IMR-90 (cell line): Measurements from ENCODE around the gene ZSCAN18. TPM values are rescaled to one million over a fixed set of nuclear protein-coding genes. Genes with fewer than 3 reads are reported as not detected.

Experiments used
- ATAC-seq: fragments of 200-7000 bp; cut with Tn5 transposase; 2 replicates; pipeline ENCODE4 v1.9.1; 2020; ENCODE audit warnings: low read depth, mild to moderate bottlenecking, moderate library complexity
- BruUV-seq: library from RNA; stranded (reverse); fragments of 400-500 nt; replicated peaks from 2 replicates; lab custom pipeline; 2021; lab: Mats Ljungman, UMichigan
- CTCF ChIA-PET: fragments of 300-600 bp; formaldehyde crosslinking; extraction: SDS; loops from one replicate; lab custom pipeline; 2021; ENCODE audit warnings: antibody characterized with exemption; lab: Yijun Ruan, JAX
- POLR2A ChIA-PET: fragments of 300-600 bp; sonication (Branson Sonifier 250); formaldehyde crosslinking; loops from one replicate; lab custom pipeline; 2022; ENCODE audit warnings: antibody characterized with exemption; ENCODE audit not compliant: unreplicated experiment; lab: Charles Lee
- DNase-seq: peaks from one replicate; pipeline ENCODE4 v3.0.0; 2013
- H2AFZ ChIP-seq: replicated peaks from 2 replicates; pipeline ENCODE3; 2013; ENCODE audit warnings: low read length, mild to moderate bottlenecking; ENCODE audit not compliant: poor library complexity
- H2AK5ac ChIP-seq: 2 replicates; pipeline ENCODE4 v1.6.1; 2013; ENCODE audit warnings: low read depth, low read length, inconsistent platforms
- H2AK9ac ChIP-seq: replicated peaks from 2 replicates; pipeline ENCODE3; 2013; ENCODE audit warnings: mild to moderate bottlenecking, low read depth, low read length, moderate library complexity; ENCODE audit not compliant: poor library complexity
- H2BK120ac ChIP-seq: 2 replicates; pipeline ENCODE4 v1.6.1; 2013; ENCODE audit warnings: low read depth, low read length, inconsistent platforms
- H2BK15ac ChIP-seq: 3 replicates; pipeline ENCODE4 v1.6.1; 2013; ENCODE audit warnings: low read depth, low read length, inconsistent platforms
- H2BK20ac ChIP-seq: 2 replicates; pipeline ENCODE4 v1.6.1; 2013; ENCODE audit warnings: low read depth, mild to moderate bottlenecking, inconsistent platforms, low read length, moderate library complexity
- H2BK5ac ChIP-seq: 2 replicates; pipeline ENCODE4 v1.6.1; 2013; ENCODE audit warnings: mild to moderate bottlenecking, low read depth, low read length, inconsistent platforms; ENCODE audit not compliant: poor library complexity, severe bottlenecking
- H3K14ac ChIP-seq: replicated peaks from 2 replicates; pipeline ENCODE4 v1.6.1; 2013; ENCODE audit warnings: low read depth, low read length, inconsistent platforms
- H3K18ac ChIP-seq: 2 replicates; pipeline ENCODE4 v1.6.1; 2013; ENCODE audit warnings: low read depth, low read length, control low read depth
- H3K23ac ChIP-seq: 2 replicates; pipeline ENCODE4 v1.6.1; 2013; ENCODE audit warnings: low read depth, low read length, inconsistent platforms
- H3K27ac ChIP-seq: 2 replicates; pipeline ENCODE4 v1.5.1; 2013; ENCODE audit warnings: mild to moderate bottlenecking, control low read depth, low read length; ENCODE audit not compliant: insufficient read depth
- H3K27me3 ChIP-seq: 2 replicates; pipeline ENCODE4 v1.6.1; 2013; ENCODE audit warnings: low read length; ENCODE audit not compliant: control insufficient read depth, insufficient read depth
- H3K36me3 ChIP-seq: 2 replicates; pipeline ENCODE4 v1.6.1; 2013; ENCODE audit warnings: low read length, mixed read lengths; ENCODE audit not compliant: control insufficient read depth, insufficient read depth
- H3K4ac ChIP-seq: 2 replicates; pipeline ENCODE4 v1.6.1; 2013; ENCODE audit warnings: low read depth, low read length, inconsistent platforms
- H3K4me1 ChIP-seq: 2 replicates; pipeline ENCODE4 v1.6.1; 2013; ENCODE audit warnings: low read length, mixed read lengths; ENCODE audit not compliant: control insufficient read depth, insufficient read depth
- H3K4me2 ChIP-seq: 2 replicates; pipeline ENCODE4 v1.6.1; 2013; ENCODE audit warnings: low read depth, mild to moderate bottlenecking, control low read depth, low read length, moderate library complexity
- H3K4me3 ChIP-seq: 2 replicates; pipeline ENCODE4 v1.5.1; 2013; ENCODE audit warnings: low read depth, mild to moderate bottlenecking, control low read depth, low read length, moderate library complexity; ENCODE audit not compliant: insufficient read depth
- H3K56ac ChIP-seq: 2 replicates; pipeline ENCODE4 v1.6.1; 2013; ENCODE audit warnings: low read length, inconsistent platforms; ENCODE audit not compliant: insufficient read depth; ENCODE audit errors: extremely low read depth
- H3K79me1 ChIP-seq, 2 experiments: 2 replicates each; pipeline ENCODE4 v1.6.1; 2013; ENCODE audit warnings: low read length in 2 of 2, inconsistent platforms in 1 of 2, low read depth in 1 of 2
- H3K9ac ChIP-seq: 2 replicates; pipeline ENCODE4 v1.6.1; 2013; ENCODE audit warnings: low read depth, low read length, control low read depth
- H3K9me1 ChIP-seq: 2 replicates; pipeline ENCODE4 v1.6.1; 2013; ENCODE audit warnings: low read length, inconsistent platforms; ENCODE audit not compliant: insufficient read depth
- H3K9me3 ChIP-seq: 2 replicates; pipeline ENCODE4 v1.6.1; 2013; ENCODE audit warnings: low read length; ENCODE audit not compliant: control insufficient read depth, insufficient read depth
- H4K20me1 ChIP-seq: 2 replicates; pipeline ENCODE4 v1.6.1; 2013; ENCODE audit warnings: low read length, inconsistent platforms; ENCODE audit not compliant: insufficient read depth
- H4K5ac ChIP-seq: 2 replicates; pipeline ENCODE4 v1.6.1; 2013; ENCODE audit warnings: mild to moderate bottlenecking, low read depth, low read length, control low read depth
- H4K8ac ChIP-seq, 2 experiments: 2 replicates each; pipeline ENCODE4 v1.6.1; 2013; ENCODE audit warnings: low read depth in 2 of 2, low read length in 2 of 2, control low read depth in 1 of 2, inconsistent platforms in 1 of 2
- H4K91ac ChIP-seq: 2 replicates; pipeline ENCODE4 v1.6.1; 2013; ENCODE audit warnings: low read depth, low read length, inconsistent platforms; ENCODE audit not compliant: insufficient read depth
- BHLHE40 ChIP-seq: fragments of 150-350 bp; IDR thresholded peaks from 2 replicates; pipeline ENCODE4 v1.6.1; 2016; ENCODE audit warnings: mild to moderate bottlenecking, low read depth, low read length
- CEBPB ChIP-seq: IDR thresholded peaks from 2 replicates; pipeline ENCODE4 v1.6.1; 2012; ENCODE audit warnings: low read depth, low read length, improper control_type of control experiment
- CHD1 ChIP-seq: IDR thresholded peaks from 2 replicates; pipeline ENCODE4 v1.6.1; 2012; ENCODE audit warnings: low read depth, low read length, improper control_type of control experiment
- FOS ChIP-seq: fragments of 150-350 bp; IDR thresholded peaks from 2 replicates; pipeline ENCODE4 v1.6.1; 2016; ENCODE audit warnings: low read depth, low read length
- MAFK ChIP-seq: IDR thresholded peaks from 2 replicates; pipeline ENCODE4 v1.6.1; 2012; ENCODE audit warnings: low read depth, low read length, improper control_type of control experiment
- MAZ ChIP-seq: IDR thresholded peaks from 2 replicates; pipeline ENCODE4 v1.6.1; 2012; ENCODE audit warnings: low read depth, mild to moderate bottlenecking, low read length, improper control_type of control experiment, moderate library complexity, borderline replicate concordance
- MXI1 ChIP-seq: IDR thresholded peaks from 2 replicates; pipeline ENCODE4 v1.6.1; 2012; ENCODE audit warnings: low read depth, mild to moderate bottlenecking, low read length, moderate library complexity, borderline replicate concordance
- NFE2L2 ChIP-seq: fragments of 150-350 bp; IDR thresholded peaks from 2 replicates; pipeline ENCODE4 v1.6.1; 2016; ENCODE audit warnings: low read depth, mild to moderate bottlenecking, low read length
- POLR2A ChIP-seq: IDR thresholded peaks from 2 replicates; pipeline ENCODE4 v1.6.1; 2012; ENCODE audit warnings: mild to moderate bottlenecking, low read depth, low read length
- RAD21 ChIP-seq: IDR thresholded peaks from 2 replicates; pipeline ENCODE4 v1.6.1; 2012; ENCODE audit warnings: low read length, improper control_type of control experiment
- RCOR1 ChIP-seq: IDR thresholded peaks from 2 replicates; pipeline ENCODE4 v1.6.1; 2012; ENCODE audit warnings: mild to moderate bottlenecking, low read length, improper control_type of control experiment; ENCODE audit not compliant: insufficient replicate concordance
- RFX5 ChIP-seq: IDR thresholded peaks from 2 replicates; pipeline ENCODE4 v1.8.0; 2012; ENCODE audit warnings: low read depth, mild to moderate bottlenecking, low read length, moderate library complexity
- SMC3 ChIP-seq: fragments of 150-350 bp; IDR thresholded peaks from 2 replicates; pipeline ENCODE4 v1.6.1; 2016; ENCODE audit warnings: low read depth, mild to moderate bottlenecking, antibody characterized with exemption, low read length, moderate library complexity
- WGBS, 2 experiments: methylation state at CpG; one replicate each; pipeline versions ENCODE4 v1.1.5 to v1.1.7; 2013; ENCODE audit warnings: missing lambda C conversion rate in 2 of 2; ENCODE audit not compliant: insufficient read length in 1 of 2; ENCODE audit errors: extremely low coverage in 2 of 2; 5-methylcytosine and 5-hydroxymethylcytosine counted together
- dilution Hi-C: fragments of 300-500 bp; cut with HindIII; formaldehyde crosslinking; loops from one replicate; pipeline ENCODE4 v1.14.3; 2018; ENCODE audit warnings: low sequenced_read_pairs; ENCODE audit not compliant: unreplicated experiment
- in situ Hi-C: fragments of 300-500 bp; cut with MboI; formaldehyde crosslinking; loops from 3 replicates; pipeline ENCODE4 v1.14.3; 2019; ENCODE audit warnings: low sequenced_read_pairs, inconsistent platforms, mixed read lengths
- intact Hi-C: fragments of 100-400 bp; cut with micrococcal nuclease; formaldehyde crosslinking; loops from 2 replicates; pipeline ENCODE4 v1.10.0; 2022
- polyA plus RNA-seq, 3 experiments: library from polyadenylated mRNA; depleted of rRNA; stranded (reverse); fragments of >200 nt; gene quantifications; 2 replicates each; pipeline ENCODE4 v1.2.3, GENCODE V29; 2012; ENCODE audit warnings: low replicate concordance in 1 of 3
- total RNA-seq: library from RNA; depleted of rRNA; stranded (reverse); fragments of >200 nt; gene quantifications from 2 replicates; pipeline ENCODE4 v1.2.3, GENCODE V29; 2012
- TF ChIP-seq, protein P1 (sequence below): fragments of 150-350 bp; IDR thresholded peaks from 2 replicates; pipeline ENCODE4 v1.6.1; 2017; ENCODE audit warnings: mild to moderate bottlenecking, antibody characterized with exemption, low read length, low read depth
- TF ChIP-seq, protein P2 (sequence below): conservative IDR thresholded peaks from 2 replicates; pipeline ENCODE4 v1.5.1; 2012; ENCODE audit warnings: mild to moderate bottlenecking, low read depth, low read length, improper control_type of control experiment
- TF ChIP-seq, protein P3 (sequence below): fragments of 150-350 bp; IDR thresholded peaks from 2 replicates; pipeline ENCODE4 v1.6.1; 2016; ENCODE audit warnings: low read depth, mild to moderate bottlenecking, low read length, moderate library complexity, borderline replicate concordance

Gene ZSCAN18
- total and polyA plus RNA-seq, 2 of the 4 experiments (the other 2 are of a cell fraction): 3.0 to 8.2 TPM

DNA sequence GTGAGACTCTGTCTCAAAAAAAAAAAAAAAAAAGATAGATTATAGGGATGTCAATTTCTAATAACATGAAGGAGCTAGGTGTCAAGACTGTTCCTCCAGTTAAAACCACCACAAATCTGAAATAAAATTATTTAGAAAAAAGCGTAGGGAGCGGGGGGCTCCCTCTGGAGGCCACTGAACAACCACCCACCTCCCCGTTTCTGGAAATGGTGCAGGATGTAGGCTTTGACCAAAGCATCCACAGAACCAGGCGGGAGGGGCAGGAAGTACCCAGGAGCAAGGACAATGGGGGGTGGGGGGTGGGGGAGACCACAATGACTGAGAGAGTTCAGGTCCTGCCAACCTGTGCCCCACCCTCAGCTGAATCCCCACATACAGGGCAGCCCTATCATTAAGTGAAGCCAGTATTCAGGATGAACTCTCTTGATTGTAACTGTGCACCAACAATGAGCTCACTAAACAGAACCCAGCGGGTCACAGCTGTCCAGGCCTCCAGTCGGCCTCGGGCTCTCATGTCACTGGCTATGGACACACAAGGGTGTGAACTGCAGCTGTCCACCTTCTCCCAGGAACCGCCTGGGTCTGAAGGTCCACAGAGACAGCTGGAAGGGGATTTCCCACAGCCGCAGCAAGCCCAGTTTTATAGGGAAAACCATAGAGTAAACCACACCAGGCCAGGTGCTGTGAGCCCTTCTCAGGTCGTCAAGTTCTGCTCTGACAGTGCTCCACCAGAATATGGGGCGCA is 6.6 kb downstream of the ZSCAN18 start:
- no peaks in the 10 kb centered on the region for H3K79me1 ChIP-seq
- DNase-seq (no peak), ATAC-seq (no peak)
- no peak overlapping the region for H3K4ac ChIP-seq
- BruUV-seq: no TSS peak
- no peak overlapping the region for H2BK15ac ChIP-seq
- H3K9me1 ChIP-seq: no peaks in the 10 kb centered on the region
- no peak overlapping the region for H2BK20ac ChIP-seq
- TF ChIP-seq FOS (no peak), CEBPB (no peak), NFE2L2 (no peak), BHLHE40 (no peak), SMC3 (no peak), POLR2A (no peak), MXI1 (no peak), RCOR1 (no peak), RAD21 (no peak), MAZ (no peak), CHD1 (no peak), MAFK (no peak), RFX5 (no peak)
- TF ChIP-seq, protein P1, sequence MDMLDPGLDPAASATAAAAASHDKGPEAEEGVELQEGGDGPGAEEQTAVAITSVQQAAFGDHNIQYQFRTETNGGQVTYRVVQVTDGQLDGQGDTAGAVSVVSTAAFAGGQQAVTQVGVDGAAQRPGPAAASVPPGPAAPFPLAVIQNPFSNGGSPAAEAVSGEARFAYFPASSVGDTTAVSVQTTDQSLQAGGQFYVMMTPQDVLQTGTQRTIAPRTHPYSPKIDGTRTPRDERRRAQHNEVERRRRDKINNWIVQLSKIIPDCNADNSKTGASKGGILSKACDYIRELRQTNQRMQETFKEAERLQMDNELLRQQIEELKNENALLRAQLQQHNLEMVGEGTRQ: no peak
- TF ChIP-seq, protein P2, sequence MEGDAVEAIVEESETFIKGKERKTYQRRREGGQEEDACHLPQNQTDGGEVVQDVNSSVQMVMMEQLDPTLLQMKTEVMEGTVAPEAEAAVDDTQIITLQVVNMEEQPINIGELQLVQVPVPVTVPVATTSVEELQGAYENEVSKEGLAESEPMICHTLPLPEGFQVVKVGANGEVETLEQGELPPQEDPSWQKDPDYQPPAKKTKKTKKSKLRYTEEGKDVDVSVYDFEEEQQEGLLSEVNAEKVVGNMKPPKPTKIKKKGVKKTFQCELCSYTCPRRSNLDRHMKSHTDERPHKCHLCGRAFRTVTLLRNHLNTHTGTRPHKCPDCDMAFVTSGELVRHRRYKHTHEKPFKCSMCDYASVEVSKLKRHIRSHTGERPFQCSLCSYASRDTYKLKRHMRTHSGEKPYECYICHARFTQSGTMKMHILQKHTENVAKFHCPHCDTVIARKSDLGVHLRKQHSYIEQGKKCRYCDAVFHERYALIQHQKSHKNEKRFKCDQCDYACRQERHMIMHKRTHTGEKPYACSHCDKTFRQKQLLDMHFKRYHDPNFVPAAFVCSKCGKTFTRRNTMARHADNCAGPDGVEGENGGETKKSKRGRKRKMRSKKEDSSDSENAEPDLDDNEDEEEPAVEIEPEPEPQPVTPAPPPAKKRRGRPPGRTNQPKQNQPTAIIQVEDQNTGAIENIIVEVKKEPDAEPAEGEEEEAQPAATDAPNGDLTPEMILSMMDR: no peak
- TF ChIP-seq, protein P3, sequence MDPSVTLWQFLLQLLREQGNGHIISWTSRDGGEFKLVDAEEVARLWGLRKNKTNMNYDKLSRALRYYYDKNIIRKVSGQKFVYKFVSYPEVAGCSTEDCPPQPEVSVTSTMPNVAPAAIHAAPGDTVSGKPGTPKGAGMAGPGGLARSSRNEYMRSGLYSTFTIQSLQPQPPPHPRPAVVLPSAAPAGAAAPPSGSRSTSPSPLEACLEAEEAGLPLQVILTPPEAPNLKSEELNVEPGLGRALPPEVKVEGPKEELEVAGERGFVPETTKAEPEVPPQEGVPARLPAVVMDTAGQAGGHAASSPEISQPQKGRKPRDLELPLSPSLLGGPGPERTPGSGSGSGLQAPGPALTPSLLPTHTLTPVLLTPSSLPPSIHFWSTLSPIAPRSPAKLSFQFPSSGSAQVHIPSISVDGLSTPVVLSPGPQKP: no peak
- no peaks in the 10 kb centered on the region for H3K4me1 ChIP-seq
- no peak overlapping the region for H3K4me2 ChIP-seq
- H4K5ac ChIP-seq: no peak overlapping the region
- no peak overlapping the region for H2AFZ ChIP-seq
- no peak overlapping the region for H4K91ac ChIP-seq
- WGBS, 2 experiments: 72% methylated on average over 3 of the region's 11 CpGs; no CpG with 5 or more reads in 1 of the 2 experiments
- no peak overlapping the region for H2BK5ac ChIP-seq
- H2BK120ac ChIP-seq: no peak overlapping the region
- H3K9me3 ChIP-seq: peaks cover 77% of the 10 kb centered on the region
- no peak overlapping the region for H3K27ac ChIP-seq
- no peak overlapping the region for H3K14ac ChIP-seq
- dilution Hi-C loops (no loop called here), in situ Hi-C loops (no loop called here), intact Hi-C loops (no loop called here)
- no peak overlapping the region for H2AK9ac ChIP-seq
- CTCF ChIA-PET: no interaction called here
- H3K27me3 ChIP-seq: no peaks in the 10 kb centered on the region
- H3K18ac ChIP-seq: no peak overlapping the region
- H4K20me1 ChIP-seq: no peaks in the 10 kb centered on the region
- no peak overlapping the region for H2AK5ac ChIP-seq
- H3K56ac ChIP-seq: no peak overlapping the region
- H4K8ac ChIP-seq: no peak overlapping the region
- no peak overlapping the region for H3K4me3 ChIP-seq
- POLR2A ChIA-PET: no interaction called here
- H3K36me3 ChIP-seq: peaks cover 21% of the 10 kb centered on the region
- H3K9ac ChIP-seq: no peak overlapping the region
- H3K23ac ChIP-seq: no peak overlapping the region
